ENCODE data around the gene KCTD4. TPM values are rescaled to one million over a fixed set of nuclear protein-coding genes. Genes with fewer than 3 reads are reported as not detected.

KCTD4 gene
- polyA plus RNA-seq, 3 donors: 0.12 TPM; not detected in 2

GRCh38 chr13:45222516-45222915 lies 21.7 kb upstream of the KCTD4 start:
- no peak overlapping the region for H3K4me3 Mint-ChIP-seq
- no peak overlapping the region for H3K4me2 ChIP-seq (replicated peaks; ENCODE audit: extremely low read depth, low read length, poor library complexity, severe bottlenecking)
- H3K4me1 Mint-ChIP-seq: peaks cover 17% of the 10 kb centered on the region
- no peaks in the 10 kb centered on the region for H3K36me3 ChIP-seq (replicated peaks in 1 of 2; ENCODE audit: control insufficient read depth in 1 of 2, insufficient read depth in 2 of 2, low read length in 2 of 2)
- H3K27ac Mint-ChIP-seq: no peak overlapping the region
- H3K9ac ChIP-seq (ENCODE audit: insufficient read depth, low read length, poor library complexity, severe bottlenecking): no peak overlapping the region
- no peaks in the 10 kb centered on the region for H3K9me3 Mint-ChIP-seq
- H3K27me3 ChIP-seq (ENCODE audit: control insufficient read depth in 2 of 2, insufficient read depth in 2 of 2, low read length in 2 of 2): no peaks in the 10 kb centered on the region
- WGBS (ENCODE audit: insufficient coverage): 100% methylated on average over 1 of the region's 3 CpGs
- TF ChIP-seq CTCF (IDR thresholded peaks at IDR 0.05): no peak
- H3K27ac ChIP-seq (ENCODE audit: low read depth in 1 of 2, low read length in 2 of 2): no peak overlapping the region
- H3K9me3 ChIP-seq (replicated peaks in 1 of 2; ENCODE audit: control insufficient read depth in 1 of 2, insufficient read depth in 1 of 2, low read length in 2 of 2): no peaks in the 10 kb centered on the region
- H3K79me2 ChIP-seq (ENCODE audit: insufficient read depth, low read length): no peaks in the 10 kb centered on the region
- H3K36me3 Mint-ChIP-seq: peaks cover 4 to 11% of the 10 kb centered on the region in 2 donors
- peaks cover 0 to 6% of the 10 kb centered on the region in 2 donors for H3K4me1 ChIP-seq (ENCODE audit: control insufficient read depth in 1 of 2, insufficient read depth in 2 of 2, low read length in 2 of 2)
- DNase-seq: no peak
- H3K27me3 Mint-ChIP-seq (ENCODE audit: low read depth in 3 of 3): peaks cover 0 to 4% (median 0%) of the 10 kb centered on the region in 3 donors
- peaks cover 13% of the 10 kb centered on the region for H4K20me1 ChIP-seq (ENCODE audit: insufficient read depth, low read length)
- no peak overlapping the region for H3K4me3 ChIP-seq (replicated peaks in 1 of 3; ENCODE audit: low read depth in 2 of 3, low read length in 3 of 3)
- intact Hi-C loops (cut with micrococcal nuclease): no loop called here
- H2AFZ ChIP-seq (ENCODE audit: insufficient read depth, low read depth, low read length, poor library complexity, severe bottlenecking): no peak overlapping the region

DNA sequence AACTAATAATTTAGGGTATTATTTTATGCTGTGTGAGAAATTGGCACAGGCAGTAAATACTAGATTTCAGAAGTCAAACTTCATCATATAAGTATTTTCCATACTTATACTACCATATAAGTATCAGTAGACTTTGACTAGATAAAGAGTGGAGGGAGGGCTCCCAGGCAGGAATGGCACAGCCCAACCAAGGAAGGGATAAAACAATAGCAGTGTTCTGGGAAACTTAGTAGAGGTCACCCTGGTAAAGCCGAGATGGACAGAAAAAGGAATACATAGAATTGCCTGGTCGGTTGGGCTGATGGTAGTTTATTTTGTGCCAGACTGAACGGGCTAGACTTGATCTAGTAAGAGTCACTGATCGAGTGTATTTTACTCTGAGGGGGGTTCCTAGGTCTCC lies 19.6 kb upstream of the KCTD4 start:
- H3K27me3 ChIP-seq (ENCODE audit: control insufficient read depth in 2 of 2, insufficient read depth in 2 of 2, low read length in 2 of 2): no peaks in the 10 kb centered on the region
- no peak overlapping the region for H2AFZ ChIP-seq (ENCODE audit: insufficient read depth, low read depth, low read length, poor library complexity, severe bottlenecking)
- peaks cover 0 to 3% of the 10 kb centered on the region in 2 donors for H3K4me1 ChIP-seq (ENCODE audit: control insufficient read depth in 1 of 2, insufficient read depth in 2 of 2, low read length in 2 of 2)
- no peaks in the 10 kb centered on the region for H3K9me3 ChIP-seq (replicated peaks in 1 of 2; ENCODE audit: control insufficient read depth in 1 of 2, insufficient read depth in 1 of 2, low read length in 2 of 2)
- peaks cover 9% of the 10 kb centered on the region for H4K20me1 ChIP-seq (ENCODE audit: insufficient read depth, low read length)
- Mint-ChIP-seq H3K9me3 (no peaks in the 10 kb centered on the region), H3K4me3 (no peak overlapping the region), H3K27ac (peak overlapping the region in 3 of 7 donors; percentile 1 to 40 (median 22)), H3K27me3 (ENCODE audit: low read depth in 3 of 3) (peaks cover 0 to 4% (median 0%) of the 10 kb centered on the region in 3 donors), H3K4me1 (peaks cover 9% of the 10 kb centered on the region), H3K36me3 (peaks cover 12 to 19% of the 10 kb centered on the region in 2 donors)
- no peaks in the 10 kb centered on the region for H3K79me2 ChIP-seq (ENCODE audit: insufficient read depth, low read length)
- whole genome bisulfite sequencing (ENCODE audit: insufficient coverage): 100% methylated on average over 3 of the region's 4 CpGs
- no peaks in the 10 kb centered on the region for H3K36me3 ChIP-seq (replicated peaks in 1 of 2; ENCODE audit: control insufficient read depth in 1 of 2, insufficient read depth in 2 of 2, low read length in 2 of 2)
- H3K4me2 ChIP-seq (replicated peaks; ENCODE audit: extremely low read depth, low read length, poor library complexity, severe bottlenecking): no peak overlapping the region
- intact Hi-C loops (cut with micrococcal nuclease): no loop called here
- TF ChIP-seq CTCF (IDR thresholded peaks at IDR 0.05): no peak
- H3K27ac ChIP-seq (ENCODE audit: low read depth in 1 of 2, low read length in 2 of 2): no peak overlapping the region
- no peak overlapping the region for H3K4me3 ChIP-seq (replicated peaks in 1 of 3; ENCODE audit: low read depth in 2 of 3, low read length in 3 of 3)
- no peak overlapping the region for H3K9ac ChIP-seq (ENCODE audit: insufficient read depth, low read length, poor library complexity, severe bottlenecking)
- DNase-seq: no peak

Measured in CD14-positive monocyte (primary cell).